K562 (cell line): ENCODE results near the gene P2RX3. TPM values are rescaled to one million over a fixed set of nuclear protein-coding genes. Genes with fewer than 3 reads are reported as not detected.
A peak's percentile ranks its signal among the peaks of the same experiment; 100 is the strongest.

Experiments
- ATAC-seq: fragments of 200-7000 bp; cut with Tn5 transposase; 3 replicates; pipeline ENCODE4 v1.9.1; 2020; ENCODE audit warnings: moderate library complexity
- BruUV-seq: library from RNA; stranded (reverse); fragments of 400-500 nt; replicated peaks from 2 replicates; lab custom pipeline; 2021; lab: Mats Ljungman, UMichigan
- CTCF ChIA-PET: fragments of 300-600 bp; formaldehyde crosslinking; extraction: SDS; loops from one replicate; lab custom pipeline; 2021; ENCODE audit warnings: low intra/inter-chr PET ratio; lab: Yijun Ruan, JAX
- POLR2A ChIA-PET: fragments of 300-600, 350-650 bp; sonication (Branson Sonifier 250); formaldehyde crosslinking; extraction: SDS; loops from one replicate; lab custom pipeline; 2021; ENCODE audit warnings: antibody characterized with exemption, inconsistent platforms; lab: Yijun Ruan, JAX
- DNase-seq, 4 experiments: peaks; one replicate each; pipeline versions ENCODE4 v3.0.0 to v3.0.0-alpha.2; 2011 to 2018; ENCODE audit warnings: low spot score in 3 of 4, mixed read lengths in 3 of 4; ENCODE audit errors: extremely low read depth in 1 of 4
- FAIRE-seq: peaks from 2 replicates; lab custom pipeline; 2011; peaks lifted over from hg19 to GRCh38; lab: Jason Lieb, UNC
- H2AFZ ChIP-seq: 2 replicates; pipeline ENCODE4 v1.6.0; 2011; ENCODE audit warnings: low read depth, low read length, control low read depth, inconsistent platforms
- H3K27ac ChIP-seq: fragments of 200-600 bp; 3 replicates; pipeline ENCODE4 v1.8.0; 2011; ENCODE audit warnings: low read depth, mild to moderate bottlenecking, control low read depth, inconsistent platforms, low read length, moderate library complexity, mixed read lengths; ENCODE audit errors: extremely low read depth
- H3K27me3 ChIP-seq, 2 experiments: fragments of 300-600 bp in 1 of 2; 2 replicates in 1 of 2; 3 replicates in 1 of 2; pipeline versions ENCODE4 v1.6.0 to v1.8.0; 2011; ENCODE audit warnings: inconsistent platforms in 2 of 2, low read length in 2 of 2, mild to moderate bottlenecking in 1 of 2, mixed read lengths in 1 of 2, moderate library complexity in 1 of 2; ENCODE audit not compliant: control insufficient read depth in 2 of 2, insufficient read depth in 2 of 2
- H3K36me3 ChIP-seq: fragments of 300-600 bp; 3 replicates; pipeline ENCODE4 v1.8.0; 2011; ENCODE audit warnings: mild to moderate bottlenecking, low read length, inconsistent platforms; ENCODE audit not compliant: control insufficient read depth, insufficient read depth
- H3K4me1 ChIP-seq, 2 experiments: fragments of 200-600 bp in 1 of 2; replicated peaks in 1 of 2; 2 replicates in 1 of 2; 3 replicates in 1 of 2; pipeline versions ENCODE4 v1.5.1 to v1.8.0; 2011; ENCODE audit warnings: inconsistent platforms in 2 of 2, low read length in 2 of 2, mild to moderate bottlenecking in 1 of 2, mixed read lengths in 1 of 2, moderate library complexity in 1 of 2; ENCODE audit not compliant: control insufficient read depth in 2 of 2, insufficient read depth in 2 of 2
- H3K4me2 ChIP-seq: 2 replicates; pipeline ENCODE4 v1.6.1; 2011; ENCODE audit warnings: low read length, control low read depth, inconsistent platforms, mixed read lengths; ENCODE audit not compliant: insufficient read depth
- H3K4me3 ChIP-seq: fragments of 200-600 bp; sonication (generic), shearing (Covaris generic); 2 replicates; pipeline ENCODE4 v1.5.1; 2016; ENCODE audit warnings: control low read depth, inconsistent platforms
- H3K79me2 ChIP-seq: fragments of 200-600 bp; 3 replicates; pipeline ENCODE4 v1.8.0; 2011; ENCODE audit warnings: low read length, inconsistent platforms; ENCODE audit not compliant: control insufficient read depth, insufficient read depth
- H3K9ac ChIP-seq, 2 experiments: 2 replicates each; pipeline versions ENCODE4 v1.6.0 to v1.6.1; 2011; ENCODE audit warnings: low read depth in 2 of 2, low read length in 2 of 2, control low read depth in 1 of 2, inconsistent platforms in 1 of 2, mild to moderate bottlenecking in 1 of 2, mixed read lengths in 1 of 2; ENCODE audit not compliant: insufficient read depth in 1 of 2
- H3K9me1 ChIP-seq: one replicate; pipeline ENCODE4 v1.6.0; 2011; ENCODE audit warnings: inconsistent platforms, mild to moderate bottlenecking, low read length, moderate library complexity; ENCODE audit not compliant: control insufficient read depth, insufficient read depth
- H3K9me3 ChIP-seq: replicated peaks from 2 replicates; pipeline ENCODE4 v1.5.1; 2011; ENCODE audit warnings: low read depth, low read length, inconsistent platforms; ENCODE audit not compliant: control insufficient read depth, insufficient read depth
- H4K20me1 ChIP-seq: replicated peaks from 2 replicates; pipeline ENCODE4 v1.6.1; 2011; ENCODE audit warnings: low read length, inconsistent platforms, mixed read lengths; ENCODE audit not compliant: control insufficient read depth, insufficient read depth
- GTF2E2 ChIP-seq: fragments of 200-800 bp; sonication (Bioruptor generic); IDR thresholded peaks from 2 replicates; pipeline ENCODE4 v1.6.1; 2016; ENCODE audit warnings: missing genetic modification characterization, missing compliant biosample characterization
- LCOR ChIP-seq: sonication (generic); formaldehyde crosslinking; IDR thresholded peaks from 2 replicates; pipeline ENCODE4 v1.8.0; 2022; ENCODE audit warnings: mild to moderate bottlenecking, missing genetic modification reagents
- POLR2G ChIP-seq: fragments of 200-400 bp; formaldehyde crosslinking; IDR thresholded peaks from 2 replicates; pipeline ENCODE4 v1.6.1; 2017; ENCODE audit warnings: low read depth, mild to moderate bottlenecking, antibody characterized with exemption, low read length, moderate library complexity
- RBFOX2 ChIP-seq: fragments of 200-400 bp; formaldehyde crosslinking; IDR thresholded peaks from 2 replicates; pipeline ENCODE4 v1.6.1; 2017; ENCODE audit warnings: low read depth, mild to moderate bottlenecking, low read length, moderate library complexity
- RBM22 ChIP-seq: fragments of 200-400 bp; formaldehyde crosslinking; IDR thresholded peaks from 2 replicates; pipeline ENCODE4 v1.6.1; 2018; ENCODE audit warnings: low read length, low read depth; ENCODE audit not compliant: poor library complexity, severe bottlenecking
- WGBS: fragments of 100-300 bp; shearing (Covaris generic); methylation state at CpG from one replicate; pipeline ENCODE4 v1.1.6; 2016; ENCODE audit warnings: low coverage, mixed read lengths; ENCODE audit not compliant: insufficient coverage; ENCODE audit errors: missing lambda C conversion rate; 5-methylcytosine and 5-hydroxymethylcytosine counted together
- in situ Hi-C: fragments of 300-500 bp; cut with MboI; formaldehyde crosslinking; loops from 4 replicates; pipeline ENCODE4 v1.15.0; 2018; ENCODE audit warnings: inconsistent platforms, mixed read lengths
- intact Hi-C: fragments of 100-400 bp; cut with micrococcal nuclease; formaldehyde crosslinking; loops from 2 replicates; pipeline ENCODE4 v1.14.2; 2022
- polyA plus RNA-seq, 8 experiments: library from polyadenylated mRNA; depleted of rRNA in 4 of 8; stranded (reverse) in 5 of 8; unstranded in 3 of 8; fragments of >200 nt; fragmentation: Nextera tagmentation in 2 of 8; fragmentation: Illumina TruSeq in 1 of 8; extraction: Ambion mirVana in 2 of 8; extraction: Trizol in 1 of 8; gene quantifications; 2 replicates each; pipeline versions ENCODE4 v1.2.1 to v1.2.3, GENCODE V29; 2011 to 2014; ENCODE audit warnings: inconsistent platforms in 1 of 8, missing spikeins in 1 of 8
- total RNA-seq, 7 experiments: library from RNA; depleted of rRNA in 6 of 7; stranded (reverse); fragments of >200 nt in 6 of 7; fragmentation: Illumina TruSeq in 2 of 7; extraction: Trizol in 2 of 7; gene quantifications; 2 replicates each; pipeline versions ENCODE4 v1.2.1 to v1.2.3, GENCODE V29; 2011 to 2021; ENCODE audit warnings: low replicate concordance in 1 of 7
- TF ChIP-seq, protein P1 (sequence below): fragments of 250-450 bp; sonication (Bioruptor Pico); IDR thresholded peaks from 2 replicates; pipeline ENCODE4 v1.4.0; 2020
- TF ChIP-seq, protein P2 (sequence below), 2 experiments: fragments of 450-650 bp in 1 of 2; IDR thresholded peaks; 2 replicates each; pipeline ENCODE4 v1.6.1; 2011 to 2017; ENCODE audit warnings: low read depth in 2 of 2, antibody characterized with exemption in 1 of 2, borderline replicate concordance in 1 of 2, low read length in 1 of 2, mild to moderate bottlenecking in 1 of 2, mixed read lengths in 1 of 2; ENCODE audit not compliant: control insufficient read depth in 1 of 2

P2RX3 gene
- total and polyA plus RNA-seq, 9 of the 15 experiments (the other 6 are each of a cell fraction or from before 2014, with no cell fraction given), result not detected

DNA sequence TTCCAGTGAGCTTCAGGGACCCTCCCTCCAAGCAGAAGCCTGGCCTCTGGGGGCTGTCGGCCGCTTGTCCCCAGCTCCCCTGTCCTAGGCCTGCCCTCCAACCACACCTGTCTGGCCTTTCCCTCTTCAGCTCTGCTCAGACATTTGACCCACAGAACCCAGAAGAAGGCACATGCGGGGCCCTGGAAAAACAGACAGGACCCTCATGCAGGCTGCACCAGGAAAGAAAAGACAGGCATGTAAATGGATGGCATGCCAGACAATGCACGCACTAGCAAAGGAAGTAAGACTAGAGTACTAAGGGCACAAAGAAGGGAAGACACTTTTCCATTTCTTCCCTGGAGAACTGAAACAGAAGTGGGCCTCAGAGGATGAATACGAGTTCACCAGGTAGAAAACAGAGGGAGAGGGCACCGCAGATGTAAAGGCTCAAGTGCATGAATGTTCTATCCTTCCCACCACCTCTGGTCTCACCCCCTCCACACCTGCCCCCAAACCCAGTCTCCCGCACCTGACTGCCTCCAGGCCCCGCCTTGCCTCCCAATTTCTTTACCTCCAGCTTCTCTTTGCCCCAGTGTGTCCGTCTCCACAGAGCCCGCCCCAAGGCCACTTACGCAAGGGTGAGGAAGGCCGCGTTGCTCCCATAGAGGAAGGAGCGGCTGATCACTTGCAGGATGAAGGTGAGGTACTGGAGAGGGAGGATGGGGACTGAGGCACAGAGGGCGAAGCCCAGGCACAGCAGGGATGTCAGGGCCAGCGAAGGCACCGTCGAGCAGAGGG lies 71.4 kb downstream of the P2RX3 start:
- POLR2A ChIA-PET, result interaction anchor here (0.7 to 1.6 kb wide), 2 partner anchors 9 to 29 kb away, joined by 3 to 4 read pairs; no protein-coding TSS in a partner anchor
- WGBS, result 95% methylated on average over 15 of the region's 18 CpGs
- no TSS peak for BruUV-seq
- H3K27ac ChIP-seq, result no peak overlapping the region
- H2AFZ ChIP-seq, result no peak overlapping the region
- intact Hi-C loops (no loop called here), in situ Hi-C loops (no loop called here)
- H3K79me2 ChIP-seq, result peaks cover 7% of the 10 kb centered on the region; the same call in 2 of the 3 replicates
- no peak overlapping the region for H3K9ac ChIP-seq
- H3K4me3 ChIP-seq, result no peak overlapping the region
- FAIRE-seq, result no peak
- no peaks in the 10 kb centered on the region for H3K27me3 ChIP-seq
- H3K9me3 ChIP-seq, result no peaks in the 10 kb centered on the region
- CTCF ChIA-PET, result no interaction called here
- DNase-seq, result no peak
- peaks cover 2% of the 10 kb centered on the region for H4K20me1 ChIP-seq
- no peak for ATAC-seq
- H3K4me1 ChIP-seq, result peaks cover 3 to 8% of the 10 kb centered on the region in 2 experiments; a peak in 4 of 5 replicates
- no peak overlapping the region for H3K4me2 ChIP-seq
- H3K36me3 ChIP-seq, result peaks cover 88% of the 10 kb centered on the region
- no peaks in the 10 kb centered on the region for H3K9me1 ChIP-seq
- TF ChIP-seq LCOR (CRISPR knock-in tag) (no peak), GTF2E2 (tag) (no peak), RBFOX2 (peak; percentile 60), POLR2G (peak; percentile 61), RBM22 (peak; percentile 45)
- TF ChIP-seq, protein P1, sequence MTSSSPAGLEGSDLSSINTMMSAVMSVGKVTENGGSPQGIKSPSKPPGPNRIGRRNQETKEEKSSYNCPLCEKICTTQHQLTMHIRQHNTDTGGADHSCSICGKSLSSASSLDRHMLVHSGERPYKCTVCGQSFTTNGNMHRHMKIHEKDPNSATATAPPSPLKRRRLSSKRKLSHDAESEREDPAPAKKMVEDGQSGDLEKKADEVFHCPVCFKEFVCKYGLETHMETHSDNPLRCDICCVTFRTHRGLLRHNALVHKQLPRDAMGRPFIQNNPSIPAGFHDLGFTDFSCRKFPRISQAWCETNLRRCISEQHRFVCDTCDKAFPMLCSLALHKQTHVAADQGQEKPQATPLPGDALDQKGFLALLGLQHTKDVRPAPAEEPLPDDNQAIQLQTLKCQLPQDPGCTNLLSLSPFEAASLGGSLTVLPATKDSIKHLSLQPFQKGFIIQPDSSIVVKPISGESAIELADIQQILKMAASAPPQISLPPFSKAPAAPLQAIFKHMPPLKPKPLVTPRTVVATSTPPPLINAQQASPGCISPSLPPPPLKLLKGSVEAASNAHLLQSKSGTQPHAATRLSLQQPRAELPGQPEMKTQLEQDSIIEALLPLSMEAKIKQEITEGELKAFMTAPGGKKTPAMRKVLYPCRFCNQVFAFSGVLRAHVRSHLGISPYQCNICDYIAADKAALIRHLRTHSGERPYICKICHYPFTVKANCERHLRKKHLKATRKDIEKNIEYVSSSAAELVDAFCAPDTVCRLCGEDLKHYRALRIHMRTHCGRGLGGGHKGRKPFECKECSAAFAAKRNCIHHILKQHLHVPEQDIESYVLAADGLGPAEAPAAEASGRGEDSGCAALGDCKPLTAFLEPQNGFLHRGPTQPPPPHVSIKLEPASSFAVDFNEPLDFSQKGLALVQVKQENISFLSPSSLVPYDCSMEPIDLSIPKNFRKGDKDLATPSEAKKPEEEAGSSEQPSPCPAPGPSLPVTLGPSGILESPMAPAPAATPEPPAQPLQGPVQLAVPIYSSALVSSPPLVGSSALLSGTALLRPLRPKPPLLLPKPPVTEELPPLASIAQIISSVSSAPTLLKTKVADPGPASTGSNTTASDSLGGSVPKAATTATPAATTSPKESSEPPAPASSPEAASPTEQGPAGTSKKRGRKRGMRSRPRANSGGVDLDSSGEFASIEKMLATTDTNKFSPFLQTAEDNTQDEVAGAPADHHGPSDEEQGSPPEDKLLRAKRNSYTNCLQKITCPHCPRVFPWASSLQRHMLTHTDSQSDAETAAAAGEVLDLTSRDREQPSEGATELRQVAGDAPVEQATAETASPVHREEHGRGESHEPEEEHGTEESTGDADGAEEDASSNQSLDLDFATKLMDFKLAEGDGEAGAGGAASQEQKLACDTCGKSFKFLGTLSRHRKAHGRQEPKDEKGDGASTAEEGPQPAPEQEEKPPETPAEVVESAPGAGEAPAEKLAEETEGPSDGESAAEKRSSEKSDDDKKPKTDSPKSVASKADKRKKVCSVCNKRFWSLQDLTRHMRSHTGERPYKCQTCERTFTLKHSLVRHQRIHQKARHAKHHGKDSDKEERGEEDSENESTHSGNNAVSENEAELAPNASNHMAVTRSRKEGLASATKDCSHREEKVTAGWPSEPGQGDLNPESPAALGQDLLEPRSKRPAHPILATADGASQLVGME (CRISPR knock-in tag), result no peak
- TF ChIP-seq, protein P2, sequence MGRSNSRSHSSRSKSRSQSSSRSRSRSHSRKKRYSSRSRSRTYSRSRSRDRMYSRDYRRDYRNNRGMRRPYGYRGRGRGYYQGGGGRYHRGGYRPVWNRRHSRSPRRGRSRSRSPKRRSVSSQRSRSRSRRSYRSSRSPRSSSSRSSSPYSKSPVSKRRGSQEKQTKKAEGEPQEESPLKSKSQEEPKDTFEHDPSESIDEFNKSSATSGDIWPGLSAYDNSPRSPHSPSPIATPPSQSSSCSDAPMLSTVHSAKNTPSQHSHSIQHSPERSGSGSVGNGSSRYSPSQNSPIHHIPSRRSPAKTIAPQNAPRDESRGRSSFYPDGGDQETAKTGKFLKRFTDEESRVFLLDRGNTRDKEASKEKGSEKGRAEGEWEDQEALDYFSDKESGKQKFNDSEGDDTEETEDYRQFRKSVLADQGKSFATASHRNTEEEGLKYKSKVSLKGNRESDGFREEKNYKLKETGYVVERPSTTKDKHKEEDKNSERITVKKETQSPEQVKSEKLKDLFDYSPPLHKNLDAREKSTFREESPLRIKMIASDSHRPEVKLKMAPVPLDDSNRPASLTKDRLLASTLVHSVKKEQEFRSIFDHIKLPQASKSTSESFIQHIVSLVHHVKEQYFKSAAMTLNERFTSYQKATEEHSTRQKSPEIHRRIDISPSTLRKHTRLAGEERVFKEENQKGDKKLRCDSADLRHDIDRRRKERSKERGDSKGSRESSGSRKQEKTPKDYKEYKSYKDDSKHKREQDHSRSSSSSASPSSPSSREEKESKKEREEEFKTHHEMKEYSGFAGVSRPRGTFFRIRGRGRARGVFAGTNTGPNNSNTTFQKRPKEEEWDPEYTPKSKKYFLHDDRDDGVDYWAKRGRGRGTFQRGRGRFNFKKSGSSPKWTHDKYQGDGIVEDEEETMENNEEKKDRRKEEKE (IDR thresholded peaks at IDR 0.05; ENCODE audit: borderline replicate concordance in 1 of 2, control insufficient read depth in 1 of 2, low read depth in 2 of 2, low read length in 1 of 2), result no peak
